C4-2B (cell line): ENCODE data around the gene REXO5.

Experiments used
- H3K27ac ChIP-seq: fragments of 450-650 bp; 2 replicates; pipeline ENCODE4 v1.5.1; 2017
- ZFX ChIP-seq: fragments of 450-650 bp; IDR thresholded peaks from 2 replicates; pipeline ENCODE4 v1.6.1; 2017
- TF ChIP-seq, protein P1 (sequence below): fragments of 450-650 bp; conservative IDR thresholded peaks from 2 replicates; pipeline ENCODE4 v1.5.1; 2017; ENCODE audit warnings: mild to moderate bottlenecking

The REXO5 gene

GRCh38 chr16:20782470-20782869 is 23.9 kb upstream of the REXO5 start:
- H3K27ac ChIP-seq = no peak overlapping the region
- TF ChIP-seq, protein P1, sequence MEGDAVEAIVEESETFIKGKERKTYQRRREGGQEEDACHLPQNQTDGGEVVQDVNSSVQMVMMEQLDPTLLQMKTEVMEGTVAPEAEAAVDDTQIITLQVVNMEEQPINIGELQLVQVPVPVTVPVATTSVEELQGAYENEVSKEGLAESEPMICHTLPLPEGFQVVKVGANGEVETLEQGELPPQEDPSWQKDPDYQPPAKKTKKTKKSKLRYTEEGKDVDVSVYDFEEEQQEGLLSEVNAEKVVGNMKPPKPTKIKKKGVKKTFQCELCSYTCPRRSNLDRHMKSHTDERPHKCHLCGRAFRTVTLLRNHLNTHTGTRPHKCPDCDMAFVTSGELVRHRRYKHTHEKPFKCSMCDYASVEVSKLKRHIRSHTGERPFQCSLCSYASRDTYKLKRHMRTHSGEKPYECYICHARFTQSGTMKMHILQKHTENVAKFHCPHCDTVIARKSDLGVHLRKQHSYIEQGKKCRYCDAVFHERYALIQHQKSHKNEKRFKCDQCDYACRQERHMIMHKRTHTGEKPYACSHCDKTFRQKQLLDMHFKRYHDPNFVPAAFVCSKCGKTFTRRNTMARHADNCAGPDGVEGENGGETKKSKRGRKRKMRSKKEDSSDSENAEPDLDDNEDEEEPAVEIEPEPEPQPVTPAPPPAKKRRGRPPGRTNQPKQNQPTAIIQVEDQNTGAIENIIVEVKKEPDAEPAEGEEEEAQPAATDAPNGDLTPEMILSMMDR = no peak
- TF ChIP-seq ZFX = no peak

DNA sequence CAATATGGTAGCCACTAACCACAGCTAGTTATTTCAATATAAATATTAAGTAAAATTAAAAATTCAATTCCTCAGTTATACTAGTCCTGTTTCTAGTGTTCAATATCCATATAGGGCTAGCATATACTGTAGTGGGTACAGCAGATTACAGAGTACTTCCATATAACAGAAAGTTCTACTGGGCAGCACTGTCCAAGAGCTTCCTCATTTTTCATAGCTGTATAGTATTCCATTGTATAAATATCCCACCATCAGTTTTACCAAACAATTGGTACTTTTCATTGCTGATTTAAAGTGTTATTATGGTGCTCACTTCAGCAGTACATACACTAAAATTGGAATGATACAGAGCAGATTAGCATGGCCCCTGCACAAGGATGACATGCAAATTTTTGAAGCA is 22.1 kb upstream of the REXO5 start:
- TF ChIP-seq, protein P1 = no peak
- no peak for TF ChIP-seq ZFX
- H3K27ac ChIP-seq = no peak overlapping the region

- no peak for TF ChIP-seq ZFX
- TF ChIP-seq, protein P1 = no peak
- H3K27ac ChIP-seq = no peak overlapping the region
Measured at GRCh38 chr16:20789130-20789529, 17.2 kb upstream of the REXO5 start.

GRCh38 chr16:20791923-20792612 is 14.3 kb upstream of the REXO5 start:
- TF ChIP-seq, protein P1 = no peak
- TF ChIP-seq ZFX = no peak
- no peak overlapping the region for H3K27ac ChIP-seq

DNA sequence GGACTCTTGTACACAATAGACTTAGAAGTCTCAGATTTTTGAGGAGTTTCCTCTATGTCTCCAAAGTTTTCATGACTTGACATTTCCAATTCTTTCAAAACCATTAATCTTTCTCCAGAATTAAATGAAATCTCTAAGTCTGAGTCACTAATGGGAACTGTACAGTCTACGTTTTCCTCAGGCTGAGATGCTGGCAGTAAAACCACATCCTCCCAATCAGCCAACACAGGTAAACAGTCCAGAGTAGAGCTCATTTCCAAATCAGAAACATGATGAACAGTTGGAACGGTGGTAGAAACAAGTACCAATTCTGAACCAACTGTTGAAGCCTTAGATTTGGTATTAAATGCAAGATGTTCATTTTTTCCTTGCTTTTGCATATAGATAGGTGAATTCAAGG is 8.0 kb upstream of the REXO5 start:
- no peak overlapping the region for H3K27ac ChIP-seq
- TF ChIP-seq ZFX = no peak
- TF ChIP-seq, protein P1 = no peak

- H3K27ac ChIP-seq = no peak overlapping the region
- TF ChIP-seq ZFX = no peak
- TF ChIP-seq, protein P1 = peak; percentile 73
Measured at GRCh38 chr16:20799599-20799998, 6.7 kb upstream of the REXO5 start.

- TF ChIP-seq, protein P1 = no peak
- TF ChIP-seq ZFX = no peak
Measured at GRCh38 chr16:20801278-20801677, 5.0 kb upstream of the REXO5 start.

More at GRCh38 chr16:20801278-20801677, 5.0 kb upstream of the REXO5 start:
- no peak overlapping the region for H3K27ac ChIP-seq
